ENCODE data around the gene DPP10. TPM values are rescaled to one million over a fixed set of nuclear protein-coding genes. Genes with fewer than 3 reads are reported as not detected.

DPP10 gene
- total RNA-seq, 2 donors from 2014 or later = 3.1 to 11.2 TPM

GRCh38 chr2:114717049-114717448 is 274.6 kb downstream of the DPP10 start:
- no peak overlapping the region for H3K27ac ChIP-seq
- DNase-seq = no peak
- 41 to 44% methylated on average over 4 of the region's 4 CpGs for WGBS, 2 donors
- intact Hi-C loops (cut with DNase I) = no loop called here
- no peaks in the 10 kb centered on the region for H3K4me1 ChIP-seq
- no peak for TF ChIP-seq POLR2A (IDR thresholded peaks at IDR 0.05)
- TF ChIP-seq CTCF (IDR thresholded peaks at IDR 0.05) = no peak
- H3K4me3 ChIP-seq = no peak overlapping the region
- ATAC-seq = no peak
- H3K36me3 ChIP-seq (replicated peaks in 1 of 2; ENCODE audit: insufficient read depth in 1 of 2, low read depth in 2 of 2) = no peaks in the 10 kb centered on the region
- no peaks in the 10 kb centered on the region for H3K9me3 ChIP-seq
- H3K27me3 ChIP-seq = no peaks in the 10 kb centered on the region

GRCh38 chr2:114724454-114724853 is 282.0 kb downstream of the DPP10 start:
- no peak for DNase-seq
- TF ChIP-seq CTCF (IDR thresholded peaks at IDR 0.05) (no peak), POLR2A (IDR thresholded peaks at IDR 0.05) (no peak)
- ATAC-seq = no peak
- Histone ChIP-seq H3K4me3 (no peak overlapping the region), H3K4me1 (no peaks in the 10 kb centered on the region), H3K27ac (no peak overlapping the region), H3K36me3 (replicated peaks in 1 of 2; ENCODE audit: insufficient read depth in 1 of 2, low read depth in 2 of 2) (no peaks in the 10 kb centered on the region), H3K9me3 (no peaks in the 10 kb centered on the region), H3K27me3 (no peaks in the 10 kb centered on the region)
- 39 to 45% methylated on average over 1 of the region's 1 CpG for WGBS, 2 donors
- intact Hi-C loops (cut with DNase I) = no loop called here

- 47 to 65% methylated on average over 3 of the region's 3 CpGs for WGBS, 2 donors
- H3K36me3 ChIP-seq (replicated peaks in 1 of 2; ENCODE audit: insufficient read depth in 1 of 2, low read depth in 2 of 2) = no peaks in the 10 kb centered on the region
- ATAC-seq = no peak
- H3K27ac ChIP-seq = no peak overlapping the region
- TF ChIP-seq CTCF (IDR thresholded peaks at IDR 0.05) = no peak
- TF ChIP-seq POLR2A (IDR thresholded peaks at IDR 0.05) = no peak
- H3K27me3 ChIP-seq = no peaks in the 10 kb centered on the region
- H3K4me1 ChIP-seq = no peaks in the 10 kb centered on the region
- DNase-seq = no peak
- intact Hi-C loops (cut with DNase I) = no loop called here
- H3K4me3 ChIP-seq = no peak overlapping the region
- H3K9me3 ChIP-seq = no peaks in the 10 kb centered on the region
These were observed 284.6 kb downstream of the DPP10 start for GRCh38 chr2:114727012-114727411.

- ATAC-seq = no peak
- Histone ChIP-seq H3K4me3 (no peak overlapping the region), H3K27me3 (no peaks in the 10 kb centered on the region), H3K9me3 (no peaks in the 10 kb centered on the region), H3K36me3 (replicated peaks in 1 of 2; ENCODE audit: insufficient read depth in 1 of 2, low read depth in 2 of 2) (no peaks in the 10 kb centered on the region), H3K27ac (no peak overlapping the region), H3K4me1 (no peaks in the 10 kb centered on the region)
- 27 to 40% methylated on average over 4 of the region's 4 CpGs for WGBS, 2 donors
- TF ChIP-seq CTCF (IDR thresholded peaks at IDR 0.05) (no peak), POLR2A (IDR thresholded peaks at IDR 0.05) (no peak)
- intact Hi-C loops (cut with DNase I) = no loop called here
- DNase-seq = no peak
These were observed 285.9 kb downstream of the DPP10 start for GRCh38 chr2:114728372-114728771.

GRCh38 chr2:114729026-114729425 is 286.6 kb downstream of the DPP10 start:
- ATAC-seq (no peak), DNase-seq (no peak)
- Histone ChIP-seq H3K4me3 (no peak overlapping the region), H3K4me1 (no peaks in the 10 kb centered on the region), H3K9me3 (no peaks in the 10 kb centered on the region), H3K36me3 (replicated peaks in 1 of 2; ENCODE audit: insufficient read depth in 1 of 2, low read depth in 2 of 2) (no peaks in the 10 kb centered on the region), H3K27me3 (no peaks in the 10 kb centered on the region), H3K27ac (no peak overlapping the region)
- intact Hi-C loops (cut with DNase I) = no loop called here
- WGBS, 2 donors = 58 to 64% methylated on average over 5 of the region's 5 CpGs
- TF ChIP-seq POLR2A (IDR thresholded peaks at IDR 0.05) = no peak
- peak in 5 of 7 experiments; percentile 14 to 45 (median 33) for TF ChIP-seq CTCF (IDR thresholded peaks at IDR 0.05)

All from body of pancreas (tissue), 4 donors.